ENCODE data around the gene GGT1.

GRCh38 chr22:24590596-24591173 lies 12.3 kb upstream of the GGT1 start:
- TF ChIP-seq CTCF (IDR thresholded peaks at IDR 0.05) (no peak), IRF3 (IDR thresholded peaks at IDR 0.05; ENCODE audit: low read depth, low read length) (no peak), EP300 (IDR thresholded peaks at IDR 0.05; ENCODE audit: borderline replicate concordance in 1 of 2, low read depth in 1 of 2, low read length in 1 of 2) (no peak), POLR2AphosphoS5 (IDR thresholded peaks at IDR 0.05; ENCODE audit: low read depth, low read length) (no peak), SMC3 (IDR thresholded peaks at IDR 0.05; ENCODE audit: low read depth, low read length) (no peak), YY1 (IDR thresholded peaks at IDR 0.05; ENCODE audit: low read depth) (no peak), NFIC (IDR thresholded peaks at IDR 0.05; ENCODE audit: borderline replicate concordance) (no peak), TAF1 (IDR thresholded peaks at IDR 0.05; ENCODE audit: borderline replicate concordance, low read depth, low read length) (no peak), MAX (IDR thresholded peaks at IDR 0.05; ENCODE audit: low read depth) (no peak), RFX5 (IDR thresholded peaks at IDR 0.05; ENCODE audit: low read length) (no peak)

Data from SK-N-SH (cell line).